GM18505 (cell line): ENCODE data around the gene RAF1.

Experiments
- ATAC-seq: cut with Tn5 transposase; IDR thresholded peaks from one replicate; pipeline ENCODE4 v1.9.1; 2021; ENCODE audit not compliant: unreplicated experiment
- POLR2A ChIP-seq: IDR thresholded peaks from 4 replicates; pipeline ENCODE4 v1.6.1; 2011; ENCODE audit warnings: borderline replicate concordance; ENCODE audit not compliant: insufficient read depth, insufficient read length; ENCODE audit errors: extremely low read depth

Gene RAF1

GRCh38 chr3:12588039-12589009 lies 75.6 kb downstream of the RAF1 start:
- no peak for TF ChIP-seq POLR2A
- ATAC-seq, result no peak

GRCh38 chr3:12586403-12586802 lies 77.5 kb downstream of the RAF1 start:
- no peak for ATAC-seq
- TF ChIP-seq POLR2A, result no peak

GRCh38 chr3:12585970-12586369 lies 77.9 kb downstream of the RAF1 start:
- no peak for TF ChIP-seq POLR2A
- ATAC-seq, result no peak

- ATAC-seq, result no peak
- TF ChIP-seq POLR2A, result no peak
Observed at GRCh38 chr3:12585181-12585580, 78.7 kb downstream of the RAF1 start.

GRCh38 chr3:12584083-12584482 lies 79.8 kb downstream of the RAF1 start:
- no peak for ATAC-seq

GRCh38 chr3:12583280-12583679 lies 80.6 kb downstream of the RAF1 start:
- no peak for TF ChIP-seq POLR2A
- ATAC-seq, result no peak

More at GRCh38 chr3:12584083-12584482, 79.8 kb downstream of the RAF1 start:
- no peak for TF ChIP-seq POLR2A

- no peak for TF ChIP-seq POLR2A
- ATAC-seq, result no peak
Observed at GRCh38 chr3:12582730-12583129, 81.2 kb downstream of the RAF1 start.

GRCh38 chr3:12579905-12580304 lies 84.0 kb downstream of the RAF1 start:
- no peak for ATAC-seq
- no peak for TF ChIP-seq POLR2A

- no peak for TF ChIP-seq POLR2A
- ATAC-seq, result no peak
Observed at GRCh38 chr3:12579456-12579855, 84.5 kb downstream of the RAF1 start.

GRCh38 chr3:12578742-12579141 lies 85.2 kb downstream of the RAF1 start:
- TF ChIP-seq POLR2A, result no peak
- no peak for ATAC-seq

- ATAC-seq, result no peak
- TF ChIP-seq POLR2A, result no peak
Observed at GRCh38 chr3:12577379-12577778, 86.5 kb downstream of the RAF1 start.

- no peak for TF ChIP-seq POLR2A
- ATAC-seq, result no peak
Observed at GRCh38 chr3:12574661-12575060, 89.3 kb downstream of the RAF1 start.

GRCh38 chr3:12574131-12574530 lies 89.8 kb downstream of the RAF1 start:
- no peak for ATAC-seq

GRCh38 chr3:12571986-12572385 lies 91.9 kb downstream of the RAF1 start:
- no peak for ATAC-seq
- TF ChIP-seq POLR2A, result no peak

More at GRCh38 chr3:12574131-12574530, 89.8 kb downstream of the RAF1 start:
- no peak for TF ChIP-seq POLR2A
